ENCODE data around the gene ARX.

ARX gene

DNA sequence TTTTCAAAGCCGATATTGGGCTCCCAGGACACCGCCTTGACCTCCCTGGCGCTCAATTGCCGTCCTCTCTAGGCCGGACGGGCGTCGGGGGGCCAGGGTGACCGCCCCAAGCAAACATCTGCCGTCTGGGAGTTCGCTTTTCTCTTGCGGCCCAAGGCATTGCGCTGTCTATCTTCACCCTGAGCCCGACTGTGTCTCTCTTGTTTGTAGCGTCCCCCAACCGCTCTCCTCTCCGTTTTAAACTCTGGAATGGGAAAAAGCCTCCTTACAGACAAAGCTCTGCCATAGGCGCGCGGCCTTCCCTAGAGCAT is 551 bp upstream of the ARX start:
- H3K9me3 ChIP-seq (ENCODE audit: low read length) = no peaks in the 10 kb centered on the region
- no peaks in the 10 kb centered on the region for H3K9me2 ChIP-seq (ENCODE audit: low read depth, low read length)
- H3K79me2 ChIP-seq (ENCODE audit: insufficient read depth, low read length) = no peaks in the 10 kb centered on the region
- H3K4me1 ChIP-seq (ENCODE audit: insufficient read depth, low read length, severe bottlenecking) = peaks cover 10% of the 10 kb centered on the region
- H3K9ac ChIP-seq (ENCODE audit: low read length) = no peak overlapping the region
- H3F3A ChIP-seq (ENCODE audit: insufficient read depth, low read length) = no peaks in the 10 kb centered on the region
- H3K4me2 ChIP-seq (ENCODE audit: low read length) = no peak overlapping the region
- no peak overlapping the region for H2AFZ ChIP-seq (ENCODE audit: low read length)
- TF ChIP-seq, protein P1, sequence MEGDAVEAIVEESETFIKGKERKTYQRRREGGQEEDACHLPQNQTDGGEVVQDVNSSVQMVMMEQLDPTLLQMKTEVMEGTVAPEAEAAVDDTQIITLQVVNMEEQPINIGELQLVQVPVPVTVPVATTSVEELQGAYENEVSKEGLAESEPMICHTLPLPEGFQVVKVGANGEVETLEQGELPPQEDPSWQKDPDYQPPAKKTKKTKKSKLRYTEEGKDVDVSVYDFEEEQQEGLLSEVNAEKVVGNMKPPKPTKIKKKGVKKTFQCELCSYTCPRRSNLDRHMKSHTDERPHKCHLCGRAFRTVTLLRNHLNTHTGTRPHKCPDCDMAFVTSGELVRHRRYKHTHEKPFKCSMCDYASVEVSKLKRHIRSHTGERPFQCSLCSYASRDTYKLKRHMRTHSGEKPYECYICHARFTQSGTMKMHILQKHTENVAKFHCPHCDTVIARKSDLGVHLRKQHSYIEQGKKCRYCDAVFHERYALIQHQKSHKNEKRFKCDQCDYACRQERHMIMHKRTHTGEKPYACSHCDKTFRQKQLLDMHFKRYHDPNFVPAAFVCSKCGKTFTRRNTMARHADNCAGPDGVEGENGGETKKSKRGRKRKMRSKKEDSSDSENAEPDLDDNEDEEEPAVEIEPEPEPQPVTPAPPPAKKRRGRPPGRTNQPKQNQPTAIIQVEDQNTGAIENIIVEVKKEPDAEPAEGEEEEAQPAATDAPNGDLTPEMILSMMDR (IDR thresholded peaks at IDR 0.05; ENCODE audit: low read length) = no peak
- TF ChIP-seq EZH2 (IDR thresholded peaks at IDR 0.05; ENCODE audit: borderline replicate concordance, low read length) = no peak
- no peaks in the 10 kb centered on the region for H3K36me3 ChIP-seq (ENCODE audit: insufficient read depth, low read length)
- H3K27ac ChIP-seq (ENCODE audit: low read depth, low read length, poor library complexity, severe bottlenecking) = no peak overlapping the region
- H3K27me3 ChIP-seq (ENCODE audit: insufficient read depth, low read length) = no peaks in the 10 kb centered on the region; the same call in 1 of the 2 replicates
- no peaks in the 10 kb centered on the region for H4K20me1 ChIP-seq (ENCODE audit: insufficient read depth, low read length)
- no peak overlapping the region for H3K4me3 ChIP-seq (ENCODE audit: low read depth, low read length, poor library complexity, severe bottlenecking)

DNA sequence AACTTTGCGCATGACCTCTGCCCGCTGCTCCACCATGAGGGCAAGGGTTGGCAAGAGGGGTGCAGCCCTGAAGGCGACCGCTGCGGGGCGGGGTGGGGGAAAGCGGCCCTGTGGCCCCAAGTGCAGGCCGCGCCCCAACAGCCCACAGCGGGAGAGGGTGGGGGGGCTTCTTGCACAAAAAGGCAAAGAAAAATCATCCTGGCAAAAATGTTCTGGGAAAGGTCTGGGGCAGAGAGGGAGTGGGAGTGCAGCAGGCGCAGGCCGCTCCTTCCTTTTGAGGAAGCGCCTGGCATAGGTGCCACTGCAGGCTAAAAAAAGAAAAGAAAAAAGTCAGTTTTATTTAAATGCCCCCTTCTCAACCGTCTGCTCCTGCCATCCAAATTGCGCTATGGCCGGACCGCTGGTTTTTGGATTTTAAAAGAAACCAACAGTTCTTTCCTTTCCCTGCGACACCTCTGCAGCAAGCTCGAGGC is 1.4 kb downstream of the ARX start:
- H3K4me3 ChIP-seq (ENCODE audit: low read depth, low read length, poor library complexity, severe bottlenecking) = no peak overlapping the region
- no peak overlapping the region for H3K4me2 ChIP-seq (ENCODE audit: low read length)
- H3K9me2 ChIP-seq (ENCODE audit: low read depth, low read length) = no peaks in the 10 kb centered on the region
- H3K9me3 ChIP-seq (ENCODE audit: low read length) = no peaks in the 10 kb centered on the region
- H3K4me1 ChIP-seq (ENCODE audit: insufficient read depth, low read length, severe bottlenecking) = no peaks in the 10 kb centered on the region
- H4K20me1 ChIP-seq (ENCODE audit: insufficient read depth, low read length) = no peaks in the 10 kb centered on the region
- H2AFZ ChIP-seq (ENCODE audit: low read length) = no peak overlapping the region
- TF ChIP-seq, protein P1 (IDR thresholded peaks at IDR 0.05; ENCODE audit: low read length) = no peak
- TF ChIP-seq EZH2 (IDR thresholded peaks at IDR 0.05; ENCODE audit: borderline replicate concordance, low read length) = no peak
- no peaks in the 10 kb centered on the region for H3F3A ChIP-seq (ENCODE audit: insufficient read depth, low read length)
- H3K9ac ChIP-seq (ENCODE audit: low read length) = no peak overlapping the region
- H3K36me3 ChIP-seq (ENCODE audit: insufficient read depth, low read length) = no peaks in the 10 kb centered on the region
- no peaks in the 10 kb centered on the region for H3K79me2 ChIP-seq (ENCODE audit: insufficient read depth, low read length)
- no peaks in the 10 kb centered on the region; the same call in 1 of the 2 replicates for H3K27me3 ChIP-seq (ENCODE audit: insufficient read depth, low read length)
- H3K27ac ChIP-seq (ENCODE audit: low read depth, low read length, poor library complexity, severe bottlenecking) = no peak overlapping the region

DNA sequence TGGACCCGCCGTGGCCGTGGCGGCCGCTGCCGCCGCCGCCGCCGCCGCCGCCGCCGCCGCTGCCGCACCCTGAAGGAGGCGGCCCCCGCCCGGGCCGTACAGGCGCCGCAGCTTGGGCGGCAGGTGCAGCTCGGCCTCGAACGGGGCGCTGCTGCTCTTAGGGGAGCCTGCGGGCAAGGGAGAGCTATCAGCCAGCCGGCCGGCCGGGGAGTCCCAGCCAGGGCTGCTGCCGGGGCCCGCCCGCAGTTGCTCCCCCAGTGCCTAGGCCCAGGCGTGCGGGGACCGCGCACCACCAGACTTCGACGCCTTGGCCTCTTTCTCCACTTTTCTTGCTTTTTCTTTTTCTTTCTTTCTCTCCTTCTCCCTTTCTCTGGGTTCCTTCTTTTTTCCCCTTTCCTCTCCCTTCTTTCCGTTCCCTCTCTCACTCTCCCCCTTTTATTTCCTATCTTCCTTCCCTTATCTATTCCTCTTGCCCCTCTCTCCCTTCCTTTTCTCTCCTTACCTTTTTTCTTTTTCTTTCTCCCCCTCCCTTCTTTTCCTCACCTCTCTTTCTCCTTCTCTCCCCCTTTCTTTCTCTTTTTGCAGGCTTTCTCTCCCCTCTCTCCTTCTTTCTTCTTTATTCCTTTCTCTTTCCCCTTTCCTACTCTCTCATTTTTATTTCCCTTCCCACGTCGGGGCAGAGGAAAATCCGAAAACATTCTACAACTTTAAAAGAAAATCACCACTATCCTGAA is 2.0 kb downstream of the ARX start:
- H3K4me2 ChIP-seq (ENCODE audit: low read length) = no peak overlapping the region; the same call in 1 of the 2 replicates
- H3K36me3 ChIP-seq (ENCODE audit: insufficient read depth, low read length) = no peaks in the 10 kb centered on the region
- no peak overlapping the region for H2AFZ ChIP-seq (ENCODE audit: low read length)
- no peaks in the 10 kb centered on the region for H3K79me2 ChIP-seq (ENCODE audit: insufficient read depth, low read length)
- no peaks in the 10 kb centered on the region for H3K4me1 ChIP-seq (ENCODE audit: insufficient read depth, low read length, severe bottlenecking)
- H3K4me3 ChIP-seq (ENCODE audit: low read depth, low read length, poor library complexity, severe bottlenecking) = no peak overlapping the region
- H3K9me2 ChIP-seq (ENCODE audit: low read depth, low read length) = no peaks in the 10 kb centered on the region
- no peak overlapping the region for H3K9ac ChIP-seq (ENCODE audit: low read length)
- no peaks in the 10 kb centered on the region; the same call in 1 of the 2 replicates for H3K27me3 ChIP-seq (ENCODE audit: insufficient read depth, low read length)
- H3F3A ChIP-seq (ENCODE audit: insufficient read depth, low read length) = no peaks in the 10 kb centered on the region
- TF ChIP-seq, protein P1 (IDR thresholded peaks at IDR 0.05; ENCODE audit: low read length) = no peak
- no peak for TF ChIP-seq EZH2 (IDR thresholded peaks at IDR 0.05; ENCODE audit: borderline replicate concordance, low read length)
- H3K9me3 ChIP-seq (ENCODE audit: low read length) = no peaks in the 10 kb centered on the region
- no peak overlapping the region for H3K27ac ChIP-seq (ENCODE audit: low read depth, low read length, poor library complexity, severe bottlenecking)
- H4K20me1 ChIP-seq (ENCODE audit: insufficient read depth, low read length) = no peaks in the 10 kb centered on the region

All from OCI-LY1 (cell line).